CD4-positive, alpha-beta memory T cell (primary cell): ENCODE measurements around the gene FOXF1. TPM values are rescaled to one million over a fixed set of nuclear protein-coding genes. Genes with fewer than 3 reads are reported as not detected.

Experiments
- CTCF ChIA-PET: fragments of 350-600 bp; sonication (Branson Sonifier 250); formaldehyde crosslinking; loops from one replicate; lab custom pipeline; 2021; ENCODE audit warnings: inconsistent platforms; ENCODE audit not compliant: partially characterized antibody; lab: Charles Lee
- POLR2A ChIA-PET: fragments of 350-600 bp; sonication (Branson Sonifier 250); formaldehyde crosslinking; loops from one replicate; lab custom pipeline; 2021; ENCODE audit not compliant: partially characterized antibody; lab: Charles Lee
- DNase-seq, 5 donors: peaks; one replicate each; pipeline versions ENCODE4 v3.0.0 to v3.0.0-alpha.2; 2020 to 2022; ENCODE audit warnings: mixed read lengths in 1 of 5
- H3K27ac ChIP-seq: one replicate; pipeline ENCODE4 v1.7.0; 2013; ENCODE audit warnings: low read depth, low read length
- H3K27me3 ChIP-seq: 2 replicates; pipeline ENCODE4 v1.7.0; 2013; ENCODE audit warnings: mild to moderate bottlenecking, low read length, moderate library complexity; ENCODE audit not compliant: insufficient read depth
- H3K36me3 ChIP-seq: 2 replicates; pipeline ENCODE4 v1.7.0; 2013; ENCODE audit warnings: mild to moderate bottlenecking, low read length, moderate library complexity; ENCODE audit not compliant: insufficient read depth
- H3K4me1 ChIP-seq: 2 replicates; pipeline ENCODE4 v1.7.0; 2013; ENCODE audit warnings: mild to moderate bottlenecking, low read length, moderate library complexity; ENCODE audit not compliant: insufficient read depth
- H3K4me3 ChIP-seq, 2 donors: one replicate each; pipeline ENCODE4 v1.7.0; 2013; ENCODE audit warnings: low read length in 2 of 2, mild to moderate bottlenecking in 1 of 2
- H3K9me3 ChIP-seq, 2 donors: one replicate each; pipeline ENCODE4 v1.7.0; 2013; ENCODE audit warnings: low read length in 2 of 2, control low read depth in 1 of 2; ENCODE audit not compliant: control insufficient read depth in 1 of 2
- H3K27ac Mint-ChIP-seq, 7 donors: one replicate each; pipeline ENCODE4 v1.8.0; 2020 to 2021; ENCODE audit warnings: mixed read lengths in 7 of 7, mild to moderate bottlenecking in 6 of 7, inconsistent platforms in 3 of 7, moderate library complexity in 3 of 7
- H3K27me3 Mint-ChIP-seq, 2 donors: one replicate each; pipeline ENCODE4 v1.8.0; 2020 to 2021; ENCODE audit warnings: mixed read lengths in 2 of 2
- H3K36me3 Mint-ChIP-seq, 2 donors: one replicate each; pipeline ENCODE4 v1.8.0; 2020 to 2021; ENCODE audit warnings: mixed read lengths in 2 of 2, inconsistent platforms in 1 of 2, mild to moderate bottlenecking in 1 of 2
- H3K4me1 Mint-ChIP-seq, 4 donors: one replicate each; pipeline ENCODE4 v1.8.0; 2020 to 2021; ENCODE audit warnings: mixed read lengths in 4 of 4, mild to moderate bottlenecking in 1 of 4
- H3K4me3 Mint-ChIP-seq, 8 donors: one replicate each; pipeline ENCODE4 v1.8.0; 2020 to 2021; ENCODE audit warnings: mixed read lengths in 8 of 8, mild to moderate bottlenecking in 7 of 8, moderate library complexity in 6 of 8, inconsistent platforms in 3 of 8
- H3K9me3 Mint-ChIP-seq, 8 donors: one replicate each; pipeline ENCODE4 v1.8.0; 2020 to 2021; ENCODE audit warnings: mixed read lengths in 8 of 8, mild to moderate bottlenecking in 5 of 8, inconsistent platforms in 3 of 8, moderate library complexity in 1 of 8
- intact Hi-C: fragments of 100-400 bp; cut with micrococcal nuclease; formaldehyde crosslinking; loops from one replicate; pipeline ENCODE4 v1.15.1; 2023
- polyA plus RNA-seq, 2 donors: library from polyadenylated mRNA; unstranded; fragments of 300-500 nt; fragmentation: Illumina TruSeq; gene quantifications; one replicate each; pipeline ENCODE4 v1.2.3, GENCODE V29; 2021
- total RNA-seq, 2 experiments: library from RNA; stranded (reverse); gene quantifications; one replicate each; pipeline ENCODE4 v1.2.3, GENCODE V29; 2021

The FOXF1 gene
- total and polyA plus RNA-seq, 4 experiments from 2014 or later: not detected

GRCh38 chr16:86505899-86506864 is 4.1 kb upstream of the FOXF1 start:
- Mint-ChIP-seq H3K27ac (no peak overlapping the region), H3K4me1 (peaks cover 11 to 37% (median 26%) of the 10 kb centered on the region in 4 donors), H3K9me3 (peaks cover 0 to 6% (median 0%) of the 10 kb centered on the region in 8 donors), H3K27me3 (peaks cover 62 to 67% of the 10 kb centered on the region in 2 donors), H3K4me3 (peak overlapping the region; percentile 2 to 64 (median 56)), H3K36me3 (no peaks in the 10 kb centered on the region)
- CTCF ChIA-PET: no interaction called here
- H3K27me3 ChIP-seq: peaks cover 40% of the 10 kb centered on the region
- H3K27ac ChIP-seq: no peak overlapping the region
- POLR2A ChIA-PET: interaction anchor here (0.6 kb wide), 1 partner anchor 47 kb away, joined by 3 read pairs; no protein-coding TSS in a partner anchor
- peaks cover 11% of the 10 kb centered on the region for H3K4me1 ChIP-seq
- no peaks in the 10 kb centered on the region for H3K36me3 ChIP-seq
- DNase-seq: peak in 1 of 5 donors; percentile 3
- intact Hi-C loops: no loop called here
- H3K9me3 ChIP-seq: no peaks in the 10 kb centered on the region
- no peak overlapping the region for H3K4me3 ChIP-seq

- peak in 1 of 5 donors; percentile 13 for DNase-seq
- H3K4me3 ChIP-seq: no peak overlapping the region
- intact Hi-C loops: no loop called here
- no peaks in the 10 kb centered on the region for H3K36me3 ChIP-seq
- H3K4me1 ChIP-seq: peaks cover 11% of the 10 kb centered on the region
- peaks cover 13 to 41% (median 29%) of the 10 kb centered on the region in 4 donors for H3K4me1 Mint-ChIP-seq
- H3K27ac Mint-ChIP-seq: no peak overlapping the region
- H3K9me3 ChIP-seq: no peaks in the 10 kb centered on the region
- ChIA-PET POLR2A (no interaction called here), CTCF (no interaction called here)
- peaks cover 0 to 6% (median 0%) of the 10 kb centered on the region in 8 donors for H3K9me3 Mint-ChIP-seq
- no peaks in the 10 kb centered on the region for H3K36me3 Mint-ChIP-seq
- H3K27ac ChIP-seq: no peak overlapping the region
- H3K4me3 Mint-ChIP-seq: peak overlapping the region; percentile 43 to 79 (median 73)
- peaks cover 57 to 58% of the 10 kb centered on the region in 2 donors for H3K27me3 Mint-ChIP-seq
- peaks cover 27% of the 10 kb centered on the region for H3K27me3 ChIP-seq
These were observed 2.9 kb upstream of the FOXF1 start for GRCh38 chr16:86507173-86508027.

GRCh38 chr16:86508028-86508946 is 2.0 kb upstream of the FOXF1 start:
- intact Hi-C loops: no loop called here
- Mint-ChIP-seq H3K9me3 (peaks cover 0 to 6% (median 0%) of the 10 kb centered on the region in 8 donors), H3K27me3 (peaks cover 54% of the 10 kb centered on the region in 2 donors), H3K4me1 (peaks cover 13 to 47% (median 29%) of the 10 kb centered on the region in 4 donors), H3K27ac (no peak overlapping the region), H3K36me3 (no peaks in the 10 kb centered on the region), H3K4me3 (peak overlapping the region; percentile 43 to 79 (median 73))
- Histone ChIP-seq H3K27me3 (peaks cover 27% of the 10 kb centered on the region), H3K36me3 (no peaks in the 10 kb centered on the region), H3K4me3 (no peak overlapping the region), H3K9me3 (no peaks in the 10 kb centered on the region), H3K4me1 (peaks cover 11% of the 10 kb centered on the region), H3K27ac (no peak overlapping the region)
- POLR2A ChIA-PET: no interaction called here
- CTCF ChIA-PET: no interaction called here
- peak in 1 of 5 donors; percentile 21 for DNase-seq

GRCh38 chr16:86508947-86509758 is 1.2 kb upstream of the FOXF1 start:
- Histone ChIP-seq H3K27ac (no peak overlapping the region), H3K4me1 (peaks cover 11% of the 10 kb centered on the region), H3K27me3 (peaks cover 23% of the 10 kb centered on the region), H3K9me3 (no peaks in the 10 kb centered on the region), H3K36me3 (no peaks in the 10 kb centered on the region), H3K4me3 (peak overlapping the region; percentile 23 to 35)
- H3K9me3 Mint-ChIP-seq: peaks cover 0 to 6% (median 0%) of the 10 kb centered on the region in 8 donors
- POLR2A ChIA-PET: no interaction called here
- H3K27me3 Mint-ChIP-seq: peaks cover 56% of the 10 kb centered on the region in 2 donors
- peak overlapping the region; percentile 76 to 92 (median 84) for H3K4me3 Mint-ChIP-seq
- intact Hi-C loops: no loop called here
- peak in 1 of 5 donors; percentile 32 for DNase-seq
- H3K4me1 Mint-ChIP-seq: peaks cover 13 to 54% (median 33%) of the 10 kb centered on the region in 4 donors
- H3K27ac Mint-ChIP-seq: no peak overlapping the region
- H3K36me3 Mint-ChIP-seq: no peaks in the 10 kb centered on the region
- CTCF ChIA-PET: no interaction called here

- peak in 1 of 5 donors; percentile 7 for DNase-seq
- intact Hi-C loops: no loop called here
- H3K27ac ChIP-seq: no peak overlapping the region
- H3K36me3 ChIP-seq: no peaks in the 10 kb centered on the region
- H3K27me3 ChIP-seq: peaks cover 18% of the 10 kb centered on the region
- H3K27ac Mint-ChIP-seq: no peak overlapping the region
- peaks cover 0 to 6% (median 0%) of the 10 kb centered on the region in 8 donors for H3K9me3 Mint-ChIP-seq
- peak overlapping the region in 3 of 8 donors; percentile 21 to 59 (median 45) for H3K4me3 Mint-ChIP-seq
- H3K27me3 Mint-ChIP-seq: peaks cover 53 to 55% of the 10 kb centered on the region in 2 donors
- peaks cover 13 to 54% (median 31%) of the 10 kb centered on the region in 4 donors for H3K4me1 Mint-ChIP-seq
- no peaks in the 10 kb centered on the region for H3K36me3 Mint-ChIP-seq
- H3K9me3 ChIP-seq: no peaks in the 10 kb centered on the region
- peaks cover 11% of the 10 kb centered on the region for H3K4me1 ChIP-seq
- ChIA-PET CTCF (no interaction called here), POLR2A (no interaction called here)
- H3K4me3 ChIP-seq: no peak overlapping the region
These were observed 415 bp upstream of the FOXF1 start for GRCh38 chr16:86509759-86510464.
